Epithelial cell of proximal tubule (primary cell): Measurements from ENCODE around the gene H2BK1. TPM values are rescaled to one million over a fixed set of nuclear protein-coding genes. Genes with fewer than 3 reads are reported as not detected.

Experiments used
- DNase-seq: peaks from one replicate; pipeline ENCODE4 v3.0.0-alpha.2; 2011; ENCODE audit warnings: low read depth
- H3K4me3 ChIP-seq: 2 replicates; pipeline ENCODE4 v1.5.1; 2011; ENCODE audit warnings: low read depth, mild to moderate bottlenecking, low read length
- total RNA-seq: library from RNA; depleted of rRNA; stranded (reverse); fragments of >200 nt; gene quantifications from 2 replicates; pipeline ENCODE4 v1.2.3, GENCODE V29; 2015
- TF ChIP-seq, protein P1 (sequence below): conservative IDR thresholded peaks from 2 replicates; pipeline ENCODE4 v1.5.1; 2012; ENCODE audit warnings: low read depth, mild to moderate bottlenecking, low read length

Gene H2BK1
- total RNA-seq, 1 donor from 2014 or later: not detected

DNA sequence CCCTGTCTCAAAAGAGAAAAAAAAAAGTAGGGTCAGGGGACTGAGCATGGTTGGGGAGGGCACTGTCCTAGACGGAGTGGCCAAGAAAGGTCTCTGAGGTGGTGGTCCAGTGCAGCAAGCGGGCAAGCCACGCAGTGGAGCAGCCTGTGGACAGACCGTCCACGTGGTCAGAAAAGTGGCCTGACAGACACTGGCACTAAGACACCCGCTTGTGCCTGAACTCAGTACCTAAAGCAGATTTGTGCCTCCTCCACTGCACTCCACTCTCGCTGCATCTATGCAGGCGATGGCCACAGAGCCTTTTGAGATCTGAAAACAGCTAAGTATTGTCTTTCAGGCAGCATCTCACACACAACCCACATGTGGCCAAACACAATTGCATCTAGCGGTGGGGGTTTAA, 32.1 kb downstream of the H2BK1 start:
- no peak for DNase-seq
- no peak overlapping the region for H3K4me3 ChIP-seq
- TF ChIP-seq, protein P1, sequence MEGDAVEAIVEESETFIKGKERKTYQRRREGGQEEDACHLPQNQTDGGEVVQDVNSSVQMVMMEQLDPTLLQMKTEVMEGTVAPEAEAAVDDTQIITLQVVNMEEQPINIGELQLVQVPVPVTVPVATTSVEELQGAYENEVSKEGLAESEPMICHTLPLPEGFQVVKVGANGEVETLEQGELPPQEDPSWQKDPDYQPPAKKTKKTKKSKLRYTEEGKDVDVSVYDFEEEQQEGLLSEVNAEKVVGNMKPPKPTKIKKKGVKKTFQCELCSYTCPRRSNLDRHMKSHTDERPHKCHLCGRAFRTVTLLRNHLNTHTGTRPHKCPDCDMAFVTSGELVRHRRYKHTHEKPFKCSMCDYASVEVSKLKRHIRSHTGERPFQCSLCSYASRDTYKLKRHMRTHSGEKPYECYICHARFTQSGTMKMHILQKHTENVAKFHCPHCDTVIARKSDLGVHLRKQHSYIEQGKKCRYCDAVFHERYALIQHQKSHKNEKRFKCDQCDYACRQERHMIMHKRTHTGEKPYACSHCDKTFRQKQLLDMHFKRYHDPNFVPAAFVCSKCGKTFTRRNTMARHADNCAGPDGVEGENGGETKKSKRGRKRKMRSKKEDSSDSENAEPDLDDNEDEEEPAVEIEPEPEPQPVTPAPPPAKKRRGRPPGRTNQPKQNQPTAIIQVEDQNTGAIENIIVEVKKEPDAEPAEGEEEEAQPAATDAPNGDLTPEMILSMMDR: no peak

- DNase-seq: no peak
- no peak overlapping the region for H3K4me3 ChIP-seq
- TF ChIP-seq, protein P1: no peak
Measured at GRCh38 chr7:151177310-151177709, 33.0 kb downstream of the H2BK1 start.

DNA sequence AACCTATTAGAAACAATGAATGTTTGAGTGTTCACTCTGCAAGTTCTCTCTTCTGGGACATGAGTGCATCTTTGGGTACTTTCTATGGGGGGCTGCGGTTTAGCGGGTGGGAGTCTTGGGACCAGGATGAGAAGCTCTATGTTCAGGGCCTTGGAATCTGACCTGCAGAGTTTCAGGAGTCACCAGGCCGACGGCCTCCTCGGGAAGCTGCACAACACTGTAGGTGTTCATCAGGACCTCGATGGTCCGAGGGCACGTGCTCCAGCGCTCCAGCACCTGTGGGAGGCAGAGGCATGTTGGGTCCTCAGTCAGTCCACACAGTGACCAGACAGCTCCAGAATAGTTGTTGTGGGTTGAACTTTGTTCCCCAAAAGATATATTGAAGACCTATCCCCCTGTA, 33.9 kb downstream of the H2BK1 start:
- H3K4me3 ChIP-seq: no peak overlapping the region
- TF ChIP-seq, protein P1: no peak
- no peak for DNase-seq

DNA sequence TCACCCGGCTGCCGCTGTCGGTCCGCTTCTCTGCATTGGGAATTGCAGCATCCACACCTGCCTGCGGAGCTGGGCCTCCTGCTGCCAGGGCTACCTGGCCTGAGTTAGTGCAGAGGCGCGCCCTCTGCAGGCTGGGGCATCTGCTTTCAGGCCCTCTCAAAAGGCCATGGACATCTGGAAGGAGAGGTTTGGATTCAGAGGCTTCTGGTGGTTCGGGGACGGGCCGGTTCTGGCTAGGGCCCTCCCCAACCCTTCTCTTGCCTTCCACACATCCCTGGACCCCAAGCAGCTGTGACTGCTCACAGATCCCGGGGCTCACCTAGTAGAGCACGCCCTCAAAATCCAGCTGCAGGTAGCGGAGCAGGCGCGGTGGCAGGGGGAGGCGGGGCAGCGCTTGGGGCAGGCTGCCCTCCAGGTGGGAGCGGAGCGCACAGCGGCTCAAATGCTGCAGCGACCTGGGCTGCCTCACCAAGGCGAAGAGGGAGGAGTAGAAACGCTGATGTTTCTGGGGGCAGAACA, 34.4 kb downstream of the H2BK1 start:
- no peak for DNase-seq
- TF ChIP-seq, protein P1: no peak
- H3K4me3 ChIP-seq: no peak overlapping the region

GRCh38 chr7:151175047-151175792, 35.1 kb downstream of the H2BK1 start:
- TF ChIP-seq, protein P1: no peak
- no peak overlapping the region for H3K4me3 ChIP-seq
- DNase-seq: no peak

- DNase-seq: no peak
- TF ChIP-seq, protein P1: no peak
- H3K4me3 ChIP-seq: no peak overlapping the region
Measured at GRCh38 chr7:151174246-151175046, 35.8 kb downstream of the H2BK1 start.
